ENCODE measurements around the gene CSRP1. TPM values are rescaled to one million over a fixed set of nuclear protein-coding genes. Genes with fewer than 3 reads are reported as not detected.
"Not testable (repeated sequence)": the region's sequence is repeated elsewhere in the genome, so short reads cannot be mapped to it uniquely, and the experiment has no call there.

Gene CSRP1
- total and polyA plus RNA-seq, 5 donors from 2014 or later, result 63.8 to 115 (median 82.0) TPM

GRCh38 chr1:201525193-201525778 lies 18.4 kb upstream of the CSRP1 start:
- Histone ChIP-seq H3K9me3 (ENCODE audit: control insufficient read depth in 2 of 2, low read length in 2 of 2) (peaks cover 0 to 2% of the 10 kb centered on the region in 2 experiments), H3K27ac (ENCODE audit: insufficient read depth, low read length, poor library complexity, severe bottlenecking) (no peak overlapping the region), H3K36me3 (ENCODE audit: control insufficient read depth, insufficient read depth, low read length) (peaks cover 4% of the 10 kb centered on the region), H3K4me1 (ENCODE audit: control insufficient read depth, insufficient read depth, low read length, poor library complexity, severe bottlenecking) (no peaks in the 10 kb centered on the region), H3K27me3 (ENCODE audit: control insufficient read depth, insufficient read depth, low read length) (no peaks in the 10 kb centered on the region), H3K4me3 (ENCODE audit: low read depth, low read length) (no peak overlapping the region)
- no peak overlapping the region for H3K4me3 Mint-ChIP-seq
- no peaks in the 10 kb centered on the region for H3K4me1 Mint-ChIP-seq
- peak overlapping the region in 1 of 3 donors; percentile 9 for H3K27ac Mint-ChIP-seq
- ATAC-seq (ENCODE audit: low read depth in 2 of 2) (no peak), DNase-seq (no peak)
- no peaks in the 10 kb centered on the region for H3K27me3 Mint-ChIP-seq
- H3K9me3 Mint-ChIP-seq, result peaks cover 0 to 3% (median 0%) of the 10 kb centered on the region in 7 donors
- peaks cover 37% of the 10 kb centered on the region for H3K36me3 Mint-ChIP-seq

- H3K4me1 ChIP-seq (ENCODE audit: control insufficient read depth, insufficient read depth, low read length, poor library complexity, severe bottlenecking); H3K27ac ChIP-seq (ENCODE audit: insufficient read depth, low read length, poor library complexity, severe bottlenecking); H3K9me3 Mint-ChIP-seq; ATAC-seq (ENCODE audit: low read depth in 2 of 2); H3K4me1 Mint-ChIP-seq; DNase-seq; H3K4me3 ChIP-seq (ENCODE audit: low read depth, low read length); H3K9me3 ChIP-seq (ENCODE audit: control insufficient read depth in 2 of 2, low read length in 2 of 2); H3K27me3 Mint-ChIP-seq; H3K4me3 Mint-ChIP-seq; H3K36me3 ChIP-seq (ENCODE audit: control insufficient read depth, insufficient read depth, low read length); H3K27ac Mint-ChIP-seq; H3K27me3 ChIP-seq (ENCODE audit: control insufficient read depth, insufficient read depth, low read length): not testable (repeated sequence)
- H3K36me3 Mint-ChIP-seq, result peaks cover 19% of the 10 kb centered on the region
Measured at GRCh38 chr1:201520046-201520575, 13.2 kb upstream of the CSRP1 start.

GRCh38 chr1:201518071-201518470 lies 11.1 kb upstream of the CSRP1 start:
- no peaks in the 10 kb centered on the region for H3K27me3 Mint-ChIP-seq
- no peaks in the 10 kb centered on the region for H3K9me3 Mint-ChIP-seq
- Histone ChIP-seq H3K36me3 (ENCODE audit: control insufficient read depth, insufficient read depth, low read length) (peaks cover 4% of the 10 kb centered on the region), H3K9me3 (ENCODE audit: control insufficient read depth in 2 of 2, low read length in 2 of 2) (no peaks in the 10 kb centered on the region), H3K4me1 (ENCODE audit: control insufficient read depth, insufficient read depth, low read length, poor library complexity, severe bottlenecking) (no peaks in the 10 kb centered on the region), H3K4me3 (ENCODE audit: low read depth, low read length) (no peak overlapping the region), H3K27me3 (ENCODE audit: control insufficient read depth, insufficient read depth, low read length) (no peaks in the 10 kb centered on the region), H3K27ac (ENCODE audit: insufficient read depth, low read length, poor library complexity, severe bottlenecking) (no peak overlapping the region)
- no peak overlapping the region for H3K27ac Mint-ChIP-seq
- H3K4me1 Mint-ChIP-seq, result peaks cover 0 to 11% (median under 1%) of the 10 kb centered on the region in 4 donors
- no peak overlapping the region for H3K4me3 Mint-ChIP-seq
- ATAC-seq (ENCODE audit: low read depth in 2 of 2) (no peak), DNase-seq (no peak)
- peaks cover 12% of the 10 kb centered on the region for H3K36me3 Mint-ChIP-seq

- no peak overlapping the region for H3K27ac Mint-ChIP-seq
Measured at GRCh38 chr1:201517631-201518030, 10.7 kb upstream of the CSRP1 start.

GRCh38 chr1:201516511-201517127 lies 9.7 kb upstream of the CSRP1 start:
- Histone ChIP-seq H3K4me1 (ENCODE audit: control insufficient read depth, insufficient read depth, low read length, poor library complexity, severe bottlenecking) (no peaks in the 10 kb centered on the region), H3K27me3 (ENCODE audit: control insufficient read depth, insufficient read depth, low read length) (no peaks in the 10 kb centered on the region), H3K36me3 (ENCODE audit: control insufficient read depth, insufficient read depth, low read length) (no peaks in the 10 kb centered on the region), H3K4me3 (ENCODE audit: low read depth, low read length) (no peak overlapping the region), H3K27ac (ENCODE audit: insufficient read depth, low read length, poor library complexity, severe bottlenecking) (no peak overlapping the region), H3K9me3 (ENCODE audit: control insufficient read depth in 2 of 2, low read length in 2 of 2) (no peaks in the 10 kb centered on the region)
- Mint-ChIP-seq H3K4me3 (no peak overlapping the region), H3K4me1 (peaks cover 0 to 15% (median 2%) of the 10 kb centered on the region in 4 donors), H3K9me3 (no peaks in the 10 kb centered on the region), H3K27me3 (no peaks in the 10 kb centered on the region), H3K27ac (no peak overlapping the region), H3K36me3 (peaks cover 5% of the 10 kb centered on the region)
- no peak for DNase-seq
- no peak for ATAC-seq (ENCODE audit: low read depth in 2 of 2)

More at GRCh38 chr1:201517631-201518030, 10.7 kb upstream of the CSRP1 start:
- Histone ChIP-seq H3K27me3 (ENCODE audit: control insufficient read depth, insufficient read depth, low read length) (no peaks in the 10 kb centered on the region), H3K36me3 (ENCODE audit: control insufficient read depth, insufficient read depth, low read length) (peaks cover 4% of the 10 kb centered on the region), H3K4me3 (ENCODE audit: low read depth, low read length) (no peak overlapping the region), H3K9me3 (ENCODE audit: control insufficient read depth in 2 of 2, low read length in 2 of 2) (no peaks in the 10 kb centered on the region), H3K27ac (ENCODE audit: insufficient read depth, low read length, poor library complexity, severe bottlenecking) (no peak overlapping the region), H3K4me1 (ENCODE audit: control insufficient read depth, insufficient read depth, low read length, poor library complexity, severe bottlenecking) (no peaks in the 10 kb centered on the region)
- DNase-seq (no peak), ATAC-seq (ENCODE audit: low read depth in 2 of 2) (no peak)
- Mint-ChIP-seq H3K36me3 (peaks cover 12% of the 10 kb centered on the region), H3K4me1 (peaks cover 0 to 15% (median 2%) of the 10 kb centered on the region in 4 donors), H3K4me3 (no peak overlapping the region), H3K9me3 (no peaks in the 10 kb centered on the region), H3K27me3 (no peaks in the 10 kb centered on the region)

- H3K4me3 Mint-ChIP-seq, result no peak overlapping the region
- no peak for DNase-seq
- no peaks in the 10 kb centered on the region for H3K9me3 Mint-ChIP-seq
- peaks cover 0 to 15% (median 2%) of the 10 kb centered on the region in 4 donors for H3K4me1 Mint-ChIP-seq
- no peak overlapping the region for H3K27ac ChIP-seq (ENCODE audit: insufficient read depth, low read length, poor library complexity, severe bottlenecking)
- H3K4me1 ChIP-seq (ENCODE audit: control insufficient read depth, insufficient read depth, low read length, poor library complexity, severe bottlenecking), result no peaks in the 10 kb centered on the region
- H3K27ac Mint-ChIP-seq, result no peak overlapping the region
- no peaks in the 10 kb centered on the region for H3K9me3 ChIP-seq (ENCODE audit: control insufficient read depth in 2 of 2, low read length in 2 of 2)
- peaks cover 5% of the 10 kb centered on the region for H3K36me3 Mint-ChIP-seq
- H3K27me3 Mint-ChIP-seq, result no peaks in the 10 kb centered on the region
- no peak overlapping the region for H3K4me3 ChIP-seq (ENCODE audit: low read depth, low read length)
- H3K36me3 ChIP-seq (ENCODE audit: control insufficient read depth, insufficient read depth, low read length), result no peaks in the 10 kb centered on the region
- no peaks in the 10 kb centered on the region for H3K27me3 ChIP-seq (ENCODE audit: control insufficient read depth, insufficient read depth, low read length)
- no peak for ATAC-seq (ENCODE audit: low read depth in 2 of 2)
Measured at GRCh38 chr1:201515895-201516294, 9.0 kb upstream of the CSRP1 start.

- Histone ChIP-seq H3K9me3 (ENCODE audit: control insufficient read depth in 2 of 2, low read length in 2 of 2) (no peaks in the 10 kb centered on the region), H3K36me3 (ENCODE audit: control insufficient read depth, insufficient read depth, low read length) (no peaks in the 10 kb centered on the region), H3K4me1 (ENCODE audit: control insufficient read depth, insufficient read depth, low read length, poor library complexity, severe bottlenecking) (no peaks in the 10 kb centered on the region), H3K4me3 (ENCODE audit: low read depth, low read length) (no peak overlapping the region), H3K27ac (ENCODE audit: insufficient read depth, low read length, poor library complexity, severe bottlenecking) (no peak overlapping the region), H3K27me3 (ENCODE audit: control insufficient read depth, insufficient read depth, low read length) (no peaks in the 10 kb centered on the region)
- peaks cover 5% of the 10 kb centered on the region for H3K36me3 Mint-ChIP-seq
- H3K9me3 Mint-ChIP-seq, result no peaks in the 10 kb centered on the region
- no peak for DNase-seq
- H3K4me1 Mint-ChIP-seq, result peaks cover 0 to 15% (median 2%) of the 10 kb centered on the region in 4 donors
- no peak overlapping the region for H3K4me3 Mint-ChIP-seq
- H3K27me3 Mint-ChIP-seq, result no peaks in the 10 kb centered on the region
- no peak for ATAC-seq (ENCODE audit: low read depth in 2 of 2)
- no peak overlapping the region for H3K27ac Mint-ChIP-seq
Measured at GRCh38 chr1:201515062-201515750, 8.3 kb upstream of the CSRP1 start.
